DOHH2 (cell line): ENCODE results near the gene SLC22A31.

Source experiments
- H3F3A ChIP-seq: fragments of 200-600 bp; sonication (generic), shearing (Covaris generic); 2 replicates; pipeline ENCODE4 v1.6.0; 2016; ENCODE audit warnings: antibody characterized with exemption, mild to moderate bottlenecking; ENCODE audit not compliant: control insufficient read depth, insufficient read depth
- H3K27ac ChIP-seq: fragments of 200-600 bp; sonication (generic); 2 replicates; pipeline ENCODE4 v1.5.1; 2014; ENCODE audit warnings: low read depth, mild to moderate bottlenecking, low read length, moderate library complexity
- H3K27me3 ChIP-seq: fragments of 200-600 bp; sonication (generic); 2 replicates; pipeline ENCODE4 v1.6.1; 2014; ENCODE audit warnings: mild to moderate bottlenecking, low read length, mixed read lengths; ENCODE audit not compliant: control insufficient read depth
- H3K36me3 ChIP-seq: fragments of 200-600 bp; sonication (generic); 2 replicates; pipeline ENCODE4 v1.6.1; 2014; ENCODE audit warnings: mild to moderate bottlenecking, low read length, moderate library complexity, mixed read lengths; ENCODE audit not compliant: control insufficient read depth
- H3K4me1 ChIP-seq: fragments of 200-600 bp; sonication (generic); 2 replicates; pipeline ENCODE4 v1.6.1; 2014; ENCODE audit warnings: mild to moderate bottlenecking, low read length, mixed read lengths; ENCODE audit not compliant: control insufficient read depth
- H3K4me2 ChIP-seq: fragments of 200-600 bp; sonication (generic); 2 replicates; pipeline ENCODE4 v1.6.0; 2014; ENCODE audit warnings: mild to moderate bottlenecking, low read length, moderate library complexity
- H3K4me3 ChIP-seq: fragments of 200-600 bp; sonication (generic); 2 replicates; pipeline ENCODE4 v1.5.1; 2014; ENCODE audit warnings: mild to moderate bottlenecking, low read length, mixed read lengths
- H3K79me2 ChIP-seq: fragments of 200-600 bp; sonication (generic); 2 replicates; pipeline ENCODE4 v1.6.1; 2014; ENCODE audit warnings: mild to moderate bottlenecking, low read length, mixed read lengths; ENCODE audit not compliant: control insufficient read depth
- H3K9me2 ChIP-seq: fragments of 200-600 bp; sonication (generic); replicated peaks from 2 replicates; pipeline ENCODE4 v1.6.1; 2014; ENCODE audit warnings: mild to moderate bottlenecking, low read length, mixed read lengths; ENCODE audit not compliant: control insufficient read depth
- H3K9me3 ChIP-seq: fragments of 200-600 bp; sonication (generic); 2 replicates; pipeline ENCODE4 v1.6.1; 2014; ENCODE audit warnings: antibody characterized with exemption, low read length, mixed read lengths; ENCODE audit not compliant: control insufficient read depth, insufficient read depth
- H4K20me1 ChIP-seq: fragments of 200-600 bp; sonication (generic); 2 replicates; pipeline ENCODE4 v1.6.0; 2014; ENCODE audit warnings: low read depth, mild to moderate bottlenecking, antibody characterized with exemption, low read length, moderate library complexity; ENCODE audit not compliant: control insufficient read depth, insufficient read depth
- CTCF ChIP-seq: fragments of 200-600 bp; sonication (generic); IDR thresholded peaks from one replicate; pipeline ENCODE4 v1.5.1; 2014; ENCODE audit warnings: antibody characterized with exemption, mild to moderate bottlenecking, low read depth, low read length; ENCODE audit not compliant: poor library complexity, severe bottlenecking
- EZH2phosphoT487 ChIP-seq: fragments of 200-600 bp; sonication (generic); IDR thresholded peaks from 2 replicates; pipeline ENCODE4 v1.6.1; 2017; ENCODE audit warnings: borderline replicate concordance, mild to moderate bottlenecking, antibody characterized with exemption, low read length, moderate library complexity, mixed read lengths

The SLC22A31 gene

GRCh38 chr16:89153848-89154271 lies 46.5 kb downstream of the SLC22A31 start:
- Histone ChIP-seq H3K27ac (no peak overlapping the region), H3F3A (peaks cover 33% of the 10 kb centered on the region), H3K36me3 (peaks cover 27% of the 10 kb centered on the region), H3K4me3 (no peak overlapping the region), H4K20me1 (peaks cover 7% of the 10 kb centered on the region; the same call in 1 of the 2 replicates), H3K79me2 (no peaks in the 10 kb centered on the region), H3K4me2 (no peak overlapping the region), H3K9me2 (no peaks in the 10 kb centered on the region), H3K4me1 (peaks cover 30% of the 10 kb centered on the region), H3K9me3 (peaks cover 20% of the 10 kb centered on the region; the same call in 1 of the 2 replicates), H3K27me3 (no peaks in the 10 kb centered on the region)
- TF ChIP-seq CTCF (no peak), EZH2phosphoT487 (no peak)

GRCh38 chr16:89152831-89153700 lies 47.3 kb downstream of the SLC22A31 start:
- H3K4me2 ChIP-seq = 0 out of 2 replicates have a peak overlapping the region, but pooled peaks have one; percentile 18
- no peaks in the 10 kb centered on the region for H3K27me3 ChIP-seq
- no peaks in the 10 kb centered on the region for H3K79me2 ChIP-seq
- H3K4me1 ChIP-seq = peaks cover 30% of the 10 kb centered on the region
- H3K4me3 ChIP-seq = no peak overlapping the region
- H3K9me3 ChIP-seq = peaks cover 15% of the 10 kb centered on the region; the same call in 1 of the 2 replicates
- H3K36me3 ChIP-seq = peaks cover 35% of the 10 kb centered on the region
- H3K9me2 ChIP-seq = no peaks in the 10 kb centered on the region
- H3F3A ChIP-seq = peaks cover 29% of the 10 kb centered on the region
- H3K27ac ChIP-seq = no peak overlapping the region
- H4K20me1 ChIP-seq = peaks cover 7% of the 10 kb centered on the region; the same call in 1 of the 2 replicates
- TF ChIP-seq CTCF (no peak), EZH2phosphoT487 (no peak)

- Histone ChIP-seq H3K79me2 (no peaks in the 10 kb centered on the region), H3K9me2 (no peaks in the 10 kb centered on the region), H3K4me2 (no peak overlapping the region), H3K4me1 (peaks cover 34% of the 10 kb centered on the region), H3F3A (peaks cover 21% of the 10 kb centered on the region; the same call in 1 of the 2 replicates), H4K20me1 (peaks cover 7% of the 10 kb centered on the region; the same call in 1 of the 2 replicates), H3K36me3 (peaks cover 54% of the 10 kb centered on the region), H3K27ac (no peak overlapping the region), H3K27me3 (no peaks in the 10 kb centered on the region), H3K4me3 (no peak overlapping the region), H3K9me3 (peaks cover 7% of the 10 kb centered on the region; the same call in 1 of the 2 replicates)
- TF ChIP-seq CTCF (no peak), EZH2phosphoT487 (no peak)
Measured at GRCh38 chr16:89150981-89151380, 49.4 kb downstream of the SLC22A31 start.
